CD4-positive, alpha-beta T cell treated with Interleukin-15 for 4 hours (primary cell): ENCODE data around the gene MX2.
"Not testable (repeated sequence)": the region's sequence is repeated elsewhere in the genome, so short reads cannot be mapped to it uniquely, and the experiment has no call there.

Experiments
- DNase-seq: peaks from one replicate; pipeline ENCODE4 v3.0.0-alpha.2; 2020; ENCODE audit warnings: low spot score

The MX2 gene

GRCh38 chr21:41337515-41337914, 24.3 kb upstream of the MX2 start:
- DNase-seq, result no peak

- no peak for DNase-seq
Observed at GRCh38 chr21:41338455-41338854, 23.4 kb upstream of the MX2 start.

- DNase-seq, result no peak
Observed at GRCh38 chr21:41342035-41342434, 19.8 kb upstream of the MX2 start.

- DNase-seq, result no peak
Observed at GRCh38 chr21:41344146-41344545, 17.7 kb upstream of the MX2 start.

- DNase-seq, result no peak
Observed at GRCh38 chr21:41345356-41345755, 16.5 kb upstream of the MX2 start.

- DNase-seq, result no peak
Observed at GRCh38 chr21:41345934-41346685, 15.7 kb upstream of the MX2 start.

- no peak for DNase-seq
Observed at GRCh38 chr21:41346758-41347157, 15.1 kb upstream of the MX2 start.

- no peak for DNase-seq
Observed at GRCh38 chr21:41348434-41348833, 13.4 kb upstream of the MX2 start.

- no peak for DNase-seq
Observed at GRCh38 chr21:41349126-41349525, 12.7 kb upstream of the MX2 start.

GRCh38 chr21:41349619-41350390, 12.0 kb upstream of the MX2 start:
- DNase-seq, result no peak

- DNase-seq, result no peak
Observed at GRCh38 chr21:41350436-41351155, 11.2 kb upstream of the MX2 start.

- no peak for DNase-seq
Observed at GRCh38 chr21:41357546-41357945, 4.3 kb upstream of the MX2 start.

GRCh38 chr21:41358193-41359166, 3.3 kb upstream of the MX2 start:
- no peak for DNase-seq

GRCh38 chr21:41359286-41359685, 2.5 kb upstream of the MX2 start:
- DNase-seq, result no peak

GRCh38 chr21:41359754-41360071, 2.1 kb upstream of the MX2 start:
- DNase-seq, result not testable (repeated sequence)

- no peak for DNase-seq
Observed at GRCh38 chr21:41360072-41360821, 1.6 kb upstream of the MX2 start.

GRCh38 chr21:41361053-41361785, 608 bp upstream of the MX2 start:
- DNase-seq, result no peak

- no peak for DNase-seq
Observed at GRCh38 chr21:41362605-41363369, 960 bp downstream of the MX2 start.
